Tibial nerve (tissue), 3 donors: ENCODE measurements around the gene RNU7-1.
A peak's percentile ranks its signal among the peaks of the same experiment; 100 is the strongest.

Experiments
- POLR2A ChIP-seq, 2 donors: fragments of 450-650 bp; IDR thresholded peaks; one replicate each; pipeline ENCODE4 v1.6.1; 2017; ENCODE audit warnings: antibody characterized with exemption in 2 of 2, mild to moderate bottlenecking in 2 of 2, moderate library complexity in 2 of 2
- TF ChIP-seq, protein P1 (sequence below), 5 experiments: fragments of 200-600 bp in 3 of 5; fragments of 450-650 bp in 2 of 5; sonication (generic) in 3 of 5; IDR thresholded peaks; one replicate each; pipeline ENCODE4 v1.5.1; 2016 to 2019; ENCODE audit warnings: antibody characterized with exemption in 5 of 5, mild to moderate bottlenecking in 3 of 5, moderate library complexity in 2 of 5

DNA sequence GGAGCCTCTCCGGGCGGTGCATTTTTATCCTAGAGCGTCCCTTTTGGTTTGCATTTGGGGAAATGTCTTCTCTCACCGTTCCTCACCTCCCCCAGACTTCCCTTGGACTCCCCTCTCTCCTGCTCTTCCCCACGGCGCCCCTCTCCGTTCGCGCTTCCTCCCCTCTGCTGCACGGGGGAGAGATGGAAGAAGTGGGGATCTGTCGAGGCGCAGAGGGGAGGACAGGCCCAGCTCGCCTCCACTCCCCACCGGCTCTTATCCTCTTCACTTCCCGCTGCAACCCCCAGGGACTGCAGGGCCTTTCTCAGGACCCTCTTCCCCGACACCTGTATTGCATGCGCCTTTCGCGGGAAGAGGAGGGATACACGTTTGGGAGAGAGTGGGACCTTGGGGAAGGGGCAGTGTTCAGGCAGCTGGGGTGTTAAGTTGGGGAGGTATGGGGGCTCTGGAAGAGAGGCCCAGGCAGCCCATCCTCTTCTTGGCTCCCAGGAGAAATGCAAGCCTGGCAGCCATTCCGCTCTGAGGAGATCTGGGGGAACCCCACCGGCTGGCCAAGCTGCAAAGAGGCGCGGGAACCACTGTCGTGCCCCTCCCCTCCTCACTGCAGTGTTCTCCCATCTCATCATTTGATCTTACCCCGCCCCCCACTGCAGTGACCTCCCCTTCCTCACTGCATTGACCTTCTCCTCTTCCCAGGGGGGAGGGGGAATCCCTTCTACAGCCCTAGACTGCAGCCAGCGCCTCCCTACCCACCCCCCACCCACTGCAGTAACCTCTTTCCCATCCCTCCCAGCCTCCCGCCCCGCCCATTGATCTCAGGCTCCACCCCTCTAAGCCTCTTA, 28.4 kb upstream of the RNU7-1 start:
- TF ChIP-seq, protein P1, sequence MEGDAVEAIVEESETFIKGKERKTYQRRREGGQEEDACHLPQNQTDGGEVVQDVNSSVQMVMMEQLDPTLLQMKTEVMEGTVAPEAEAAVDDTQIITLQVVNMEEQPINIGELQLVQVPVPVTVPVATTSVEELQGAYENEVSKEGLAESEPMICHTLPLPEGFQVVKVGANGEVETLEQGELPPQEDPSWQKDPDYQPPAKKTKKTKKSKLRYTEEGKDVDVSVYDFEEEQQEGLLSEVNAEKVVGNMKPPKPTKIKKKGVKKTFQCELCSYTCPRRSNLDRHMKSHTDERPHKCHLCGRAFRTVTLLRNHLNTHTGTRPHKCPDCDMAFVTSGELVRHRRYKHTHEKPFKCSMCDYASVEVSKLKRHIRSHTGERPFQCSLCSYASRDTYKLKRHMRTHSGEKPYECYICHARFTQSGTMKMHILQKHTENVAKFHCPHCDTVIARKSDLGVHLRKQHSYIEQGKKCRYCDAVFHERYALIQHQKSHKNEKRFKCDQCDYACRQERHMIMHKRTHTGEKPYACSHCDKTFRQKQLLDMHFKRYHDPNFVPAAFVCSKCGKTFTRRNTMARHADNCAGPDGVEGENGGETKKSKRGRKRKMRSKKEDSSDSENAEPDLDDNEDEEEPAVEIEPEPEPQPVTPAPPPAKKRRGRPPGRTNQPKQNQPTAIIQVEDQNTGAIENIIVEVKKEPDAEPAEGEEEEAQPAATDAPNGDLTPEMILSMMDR (IDR thresholded peaks at IDR 0.05), result peak in 1 of 5 experiments; percentile 11
- TF ChIP-seq POLR2A (IDR thresholded peaks at IDR 0.05), result no peak
